ENCODE measurements around the gene MYCL. TPM values are rescaled to one million over a fixed set of nuclear protein-coding genes. Genes with fewer than 3 reads are reported as not detected.
"Not testable (repeated sequence)": the region's sequence is repeated elsewhere in the genome, so short reads cannot be mapped to it uniquely, and the experiment has no call there.

MYCL gene
- total RNA-seq, 1 experiment from 2014 or later, result 2.0 TPM

GRCh38 chr1:39915499-39916129 lies 13.9 kb upstream of the MYCL start:
- Histone ChIP-seq H3K4me1 (ENCODE audit: control insufficient read depth, insufficient read depth, low read length) (no peaks in the 10 kb centered on the region), H3K27ac (ENCODE audit: low read length) (no peak overlapping the region), H3K9me3 (ENCODE audit: control insufficient read depth, insufficient read depth, low read depth, low read length) (no peaks in the 10 kb centered on the region), H3K27me3 (ENCODE audit: control insufficient read depth, insufficient read depth, low read length) (no peaks in the 10 kb centered on the region), H3K4me3 (ENCODE audit: low read depth in 2 of 2, low read length in 2 of 2) (no peak overlapping the region), H3K36me3 (ENCODE audit: control insufficient read depth, insufficient read depth, low read length) (no peaks in the 10 kb centered on the region)
- ATAC-seq (no peak), DNase-seq (ENCODE audit: low read depth, low spot score) (no peak)
- no peak for TF ChIP-seq CTCF (IDR thresholded peaks at IDR 0.05)
- no peak for TF ChIP-seq TCF7L2 (IDR thresholded peaks at IDR 0.05; ENCODE audit: low read depth, low read length)
- TF ChIP-seq POLR2AphosphoS5 (IDR thresholded peaks at IDR 0.05; ENCODE audit: low read depth, low read length), result no peak
- no peak for TF ChIP-seq REST (IDR thresholded peaks at IDR 0.05; ENCODE audit: insufficient read depth in 1 of 2, low read depth in 2 of 2, low read length in 1 of 2)
- no peak for TF ChIP-seq SIN3A (IDR thresholded peaks at IDR 0.05; ENCODE audit: borderline replicate concordance, insufficient read depth, low read depth, low read length)
- intact Hi-C loops (cut with micrococcal nuclease; ENCODE audit: unreplicated experiment) (loop anchor here (5.0 kb wide), 1 partner anchor 57 kb away; no protein-coding TSS in a partner anchor), in situ Hi-C loops (cut with HindIII; ENCODE audit: low pct_unique_long_range_greater_than_20kb, low sequenced_read_pairs) (no loop called here)
- ChIA-PET CTCF (interaction anchor here (0.7 kb wide), 1 partner anchor 93 kb away, joined by 3 read pairs; no protein-coding TSS in a partner anchor), POLR2A (interaction anchor here (0.6 kb wide), 2 partner anchors 99 to 101 kb away, joined by 4 to 5 read pairs; no protein-coding TSS in a partner anchor)
- BruUV-seq (replicated peaks), result no TSS peak

GRCh38 chr1:39913136-39913535 lies 11.4 kb upstream of the MYCL start:
- BruUV-seq (replicated peaks); H3K36me3 ChIP-seq (ENCODE audit: control insufficient read depth, insufficient read depth, low read length); H3K9me3 ChIP-seq (ENCODE audit: control insufficient read depth, insufficient read depth, low read depth, low read length); in situ Hi-C loops (cut with HindIII; ENCODE audit: low pct_unique_long_range_greater_than_20kb, low sequenced_read_pairs); intact Hi-C loops (cut with micrococcal nuclease; ENCODE audit: unreplicated experiment); CTCF ChIA-PET; H3K27me3 ChIP-seq (ENCODE audit: control insufficient read depth, insufficient read depth, low read length); POLR2A ChIA-PET; H3K4me3 ChIP-seq (ENCODE audit: low read depth in 2 of 2, low read length in 2 of 2); DNase-seq (ENCODE audit: low read depth, low spot score); H3K27ac ChIP-seq (ENCODE audit: low read length); ATAC-seq; H3K4me1 ChIP-seq (ENCODE audit: control insufficient read depth, insufficient read depth, low read length): not testable (repeated sequence)

GRCh38 chr1:39910263-39910662 lies 8.5 kb upstream of the MYCL start:
- ATAC-seq (no peak), DNase-seq (ENCODE audit: low read depth, low spot score) (no peak)
- H3K27me3 ChIP-seq (ENCODE audit: control insufficient read depth, insufficient read depth, low read length), result no peaks in the 10 kb centered on the region
- in situ Hi-C loops (cut with HindIII; ENCODE audit: low pct_unique_long_range_greater_than_20kb, low sequenced_read_pairs) (no loop called here), intact Hi-C loops (cut with micrococcal nuclease; ENCODE audit: unreplicated experiment) (no loop called here)
- H3K36me3 ChIP-seq (ENCODE audit: control insufficient read depth, insufficient read depth, low read length), result no peaks in the 10 kb centered on the region
- H3K27ac ChIP-seq (ENCODE audit: low read length), result no peak overlapping the region
- H3K4me1 ChIP-seq (ENCODE audit: control insufficient read depth, insufficient read depth, low read length), result no peaks in the 10 kb centered on the region
- BruUV-seq (replicated peaks), result no TSS peak
- peaks cover 6% of the 10 kb centered on the region; the same call in 1 of the 2 replicates for H3K9me3 ChIP-seq (ENCODE audit: control insufficient read depth, insufficient read depth, low read depth, low read length)
- no peak overlapping the region for H3K4me3 ChIP-seq (ENCODE audit: low read depth in 2 of 2, low read length in 2 of 2)
- CTCF ChIA-PET, result interaction anchor here (0.7 kb wide), 1 partner anchor 10 kb away, joined by 4 read pairs; no protein-coding TSS in a partner anchor
- POLR2A ChIA-PET, result interaction anchor here (0.6 to 0.7 kb wide), 2 partner anchors 37 to 89 kb away, joined by 3 read pairs; no protein-coding TSS in a partner anchor
- TF ChIP-seq SIN3A (IDR thresholded peaks at IDR 0.05; ENCODE audit: borderline replicate concordance, insufficient read depth, low read depth, low read length), result no peak

Data from Panc1 (cell line).